Activated CD4-positive, alpha-beta T cell treated with anti-CD3 and anti-CD28 coated beads, Interleukin-2, amount 10 ng/mL, durations not matched to agents 24 days and 14 days (primary cell): Measurements from ENCODE around the gene DENND6B. TPM values are rescaled to one million over a fixed set of nuclear protein-coding genes. Genes with fewer than 3 reads are reported as not detected.
"Not testable (repeated sequence)": the region's sequence is repeated elsewhere in the genome, so short reads cannot be mapped to it uniquely, and the experiment has no call there.

Experiments used
- DNase-seq: peaks from one replicate; pipeline ENCODE4 v3.0.0; 2022
- H3K27ac Mint-ChIP-seq: one replicate; pipeline ENCODE4 v1.8.0; 2022; ENCODE audit warnings: mild to moderate bottlenecking, mixed read lengths
- H3K27me3 Mint-ChIP-seq: one replicate; pipeline ENCODE4 v1.8.0; 2022; ENCODE audit warnings: mixed read lengths
- H3K36me3 Mint-ChIP-seq: one replicate; pipeline ENCODE4 v1.8.0; 2022; ENCODE audit warnings: low read depth, mild to moderate bottlenecking, mixed read lengths
- H3K4me1 Mint-ChIP-seq: one replicate; pipeline ENCODE4 v1.8.0; 2021; ENCODE audit warnings: mixed read lengths
- H3K4me3 Mint-ChIP-seq: one replicate; pipeline ENCODE4 v1.8.0; 2022; ENCODE audit warnings: mild to moderate bottlenecking, moderate library complexity, mixed read lengths
- H3K9me3 Mint-ChIP-seq: one replicate; pipeline ENCODE4 v1.8.0; 2021; ENCODE audit warnings: mixed read lengths
- intact Hi-C: fragments of 100-400 bp; cut with micrococcal nuclease; formaldehyde crosslinking; loops from one replicate; pipeline ENCODE4 v1.15.1; 2023
- total RNA-seq: library from RNA; stranded (reverse); gene quantifications from 2 replicates; pipeline ENCODE4 v1.2.3, GENCODE V29; 2022

DENND6B gene
- total RNA-seq, 1 donor from 2014 or later, result 2.2 TPM

- Mint-ChIP-seq H3K36me3 (no peaks in the 10 kb centered on the region), H3K4me1 (peaks cover 6% of the 10 kb centered on the region), H3K27ac (no peak overlapping the region), H3K4me3 (no peak overlapping the region), H3K27me3 (peaks cover 4% of the 10 kb centered on the region), H3K9me3 (no peaks in the 10 kb centered on the region)
- intact Hi-C loops, result no loop called here
- no peak for DNase-seq
These were observed 49.1 kb downstream of the DENND6B start for GRCh38 chr22:50277761-50278160.

DNA sequence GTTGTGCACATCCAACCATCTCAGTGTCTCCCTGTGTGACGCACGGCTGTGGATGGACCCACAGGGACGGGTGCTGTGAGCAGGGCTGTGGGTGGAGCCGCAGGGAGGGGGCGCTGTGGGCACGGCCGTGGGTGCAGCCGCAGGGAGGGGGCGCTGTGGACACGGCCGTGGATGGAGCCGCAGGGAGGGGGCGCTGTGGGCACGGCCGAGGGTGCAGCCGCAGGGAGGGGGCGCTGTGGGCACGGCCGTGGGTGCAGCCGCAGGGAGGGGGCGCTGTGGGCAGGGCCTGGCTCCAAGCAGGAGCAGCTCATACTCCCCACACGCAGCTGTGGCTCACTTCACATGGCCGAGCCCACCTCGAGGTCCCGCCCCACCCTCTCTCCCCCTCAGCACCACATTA lies 50.7 kb downstream of the DENND6B start:
- H3K27me3 Mint-ChIP-seq, result peaks cover 6% of the 10 kb centered on the region
- no peak overlapping the region for H3K27ac Mint-ChIP-seq
- peaks cover 6% of the 10 kb centered on the region for H3K4me1 Mint-ChIP-seq
- H3K9me3 Mint-ChIP-seq, result no peaks in the 10 kb centered on the region
- H3K36me3 Mint-ChIP-seq, result no peaks in the 10 kb centered on the region
- intact Hi-C loops, result no loop called here
- peak; percentile 67 for DNase-seq
- no peak overlapping the region for H3K4me3 Mint-ChIP-seq

GRCh38 chr22:50275181-50276055 lies 51.4 kb downstream of the DENND6B start:
- H3K27me3 Mint-ChIP-seq, result peaks cover 6% of the 10 kb centered on the region
- no peaks in the 10 kb centered on the region for H3K9me3 Mint-ChIP-seq
- H3K36me3 Mint-ChIP-seq, result no peaks in the 10 kb centered on the region
- no peak for DNase-seq
- intact Hi-C loops, result no loop called here
- H3K4me3 Mint-ChIP-seq, result no peak overlapping the region
- H3K27ac Mint-ChIP-seq, result no peak overlapping the region
- peaks cover 8% of the 10 kb centered on the region for H3K4me1 Mint-ChIP-seq

- intact Hi-C loops, result loop anchor here (5.0 kb wide), 1 partner anchor 33 kb away; the partner anchor contains the start of gene PLXNB2
- Mint-ChIP-seq H3K4me3 (no peak overlapping the region), H3K36me3 (no peaks in the 10 kb centered on the region), H3K9me3 (no peaks in the 10 kb centered on the region), H3K4me1 (peaks cover 8% of the 10 kb centered on the region), H3K27me3 (peaks cover 6% of the 10 kb centered on the region), H3K27ac (no peak overlapping the region)
- no peak for DNase-seq
These were observed 52.0 kb downstream of the DENND6B start for GRCh38 chr22:50274771-50275170.

DNA sequence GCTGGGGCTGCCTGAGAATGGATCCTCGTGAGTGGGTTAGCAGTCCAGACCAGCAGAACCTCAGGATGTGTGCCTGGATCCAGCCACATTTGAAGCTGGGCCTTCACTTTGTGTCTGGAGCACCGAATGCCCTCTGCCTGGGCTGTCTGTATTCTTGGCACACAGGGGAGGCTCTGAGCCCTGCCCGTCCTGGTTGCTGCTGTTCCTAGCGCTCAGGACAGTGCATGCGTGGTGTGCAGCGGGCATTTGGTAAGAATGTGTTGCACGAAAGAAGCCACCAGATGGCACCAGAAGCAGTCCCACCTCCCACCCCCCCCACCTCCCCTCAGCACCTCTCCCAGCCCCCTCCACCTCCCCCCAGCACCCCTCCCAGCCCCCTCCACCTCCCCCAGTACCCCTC lies 52.5 kb downstream of the DENND6B start:
- intact Hi-C loops, result loop anchor here (5.0 kb wide), 1 partner anchor 33 kb away; the partner anchor contains the start of gene PLXNB2
- Mint-ChIP-seq H3K4me1 (peaks cover 9% of the 10 kb centered on the region), H3K27ac (no peak overlapping the region), H3K27me3 (peaks cover 6% of the 10 kb centered on the region), H3K36me3 (no peaks in the 10 kb centered on the region), H3K4me3 (no peak overlapping the region), H3K9me3 (no peaks in the 10 kb centered on the region)
- DNase-seq, result peak; percentile 84

- intact Hi-C loops, result loop anchor here (5.0 kb wide), 1 partner anchor 34 kb away; the partner anchor contains the start of gene PLXNB2
- H3K9me3 Mint-ChIP-seq, DNase-seq, H3K27ac Mint-ChIP-seq, H3K4me1 Mint-ChIP-seq, H3K36me3 Mint-ChIP-seq, H3K27me3 Mint-ChIP-seq: not testable (repeated sequence)
- H3K4me3 Mint-ChIP-seq, result peak overlapping the region; percentile 25
These were observed 53.0 kb downstream of the DENND6B start for GRCh38 chr22:50273781-50274180.

DNA sequence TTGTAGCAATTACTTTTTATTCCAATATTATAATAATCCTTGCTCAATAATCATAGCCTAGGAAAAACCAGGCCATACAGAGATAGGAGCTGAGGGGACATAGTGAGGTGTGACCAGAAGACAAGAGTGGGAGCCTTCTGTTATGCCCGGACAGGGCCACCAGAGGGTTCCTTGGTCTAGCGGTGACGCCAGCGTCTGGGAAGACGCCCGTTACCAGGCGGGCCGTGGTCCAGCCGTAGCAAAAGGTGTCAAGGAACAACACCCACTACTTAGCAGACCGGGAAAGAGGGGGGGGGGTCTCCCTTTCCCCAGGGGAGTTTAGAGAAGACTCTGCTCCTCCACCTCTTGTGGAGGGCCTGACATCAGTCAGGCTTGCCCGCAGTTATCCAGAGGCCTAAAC lies 53.5 kb downstream of the DENND6B start:
- not testable (repeated sequence) for H3K36me3 Mint-ChIP-seq, H3K4me3 Mint-ChIP-seq, H3K27me3 Mint-ChIP-seq, H3K27ac Mint-ChIP-seq, DNase-seq, H3K9me3 Mint-ChIP-seq
- H3K4me1 Mint-ChIP-seq, result peaks cover 11% of the 10 kb centered on the region
- intact Hi-C loops, result loop anchor here (5.0 kb wide), 1 partner anchor 34 kb away; the partner anchor contains the start of gene PLXNB2

- H3K9me3 Mint-ChIP-seq, result no peaks in the 10 kb centered on the region
- no peak overlapping the region for H3K27ac Mint-ChIP-seq
- H3K27me3 Mint-ChIP-seq, result peaks cover 6% of the 10 kb centered on the region
- peaks cover 13% of the 10 kb centered on the region for H3K4me1 Mint-ChIP-seq
- intact Hi-C loops, result loop anchor here (5.0 kb wide), 1 partner anchor 35 kb away; the partner anchor contains the start of gene PLXNB2
- H3K36me3 Mint-ChIP-seq, result no peaks in the 10 kb centered on the region
- H3K4me3 Mint-ChIP-seq, result peak overlapping the region; percentile 32
- DNase-seq, result no peak
These were observed 54.6 kb downstream of the DENND6B start for GRCh38 chr22:50272044-50272802.

GRCh38 chr22:50271519-50271970 lies 55.3 kb downstream of the DENND6B start:
- intact Hi-C loops, result loop anchor here (2.0 to 5.0 kb wide), 4 partner anchors 21 to 71 kb away; partner anchors contain the start of genes DENND6B, HDAC10, PLXNB2 and PPP6R2
- Mint-ChIP-seq H3K9me3 (no peaks in the 10 kb centered on the region), H3K4me1 (peaks cover 13% of the 10 kb centered on the region), H3K27me3 (peaks cover 6% of the 10 kb centered on the region), H3K27ac (no peak overlapping the region), H3K4me3 (no peak overlapping the region), H3K36me3 (no peaks in the 10 kb centered on the region)
- DNase-seq, result peak; percentile 90

DNA sequence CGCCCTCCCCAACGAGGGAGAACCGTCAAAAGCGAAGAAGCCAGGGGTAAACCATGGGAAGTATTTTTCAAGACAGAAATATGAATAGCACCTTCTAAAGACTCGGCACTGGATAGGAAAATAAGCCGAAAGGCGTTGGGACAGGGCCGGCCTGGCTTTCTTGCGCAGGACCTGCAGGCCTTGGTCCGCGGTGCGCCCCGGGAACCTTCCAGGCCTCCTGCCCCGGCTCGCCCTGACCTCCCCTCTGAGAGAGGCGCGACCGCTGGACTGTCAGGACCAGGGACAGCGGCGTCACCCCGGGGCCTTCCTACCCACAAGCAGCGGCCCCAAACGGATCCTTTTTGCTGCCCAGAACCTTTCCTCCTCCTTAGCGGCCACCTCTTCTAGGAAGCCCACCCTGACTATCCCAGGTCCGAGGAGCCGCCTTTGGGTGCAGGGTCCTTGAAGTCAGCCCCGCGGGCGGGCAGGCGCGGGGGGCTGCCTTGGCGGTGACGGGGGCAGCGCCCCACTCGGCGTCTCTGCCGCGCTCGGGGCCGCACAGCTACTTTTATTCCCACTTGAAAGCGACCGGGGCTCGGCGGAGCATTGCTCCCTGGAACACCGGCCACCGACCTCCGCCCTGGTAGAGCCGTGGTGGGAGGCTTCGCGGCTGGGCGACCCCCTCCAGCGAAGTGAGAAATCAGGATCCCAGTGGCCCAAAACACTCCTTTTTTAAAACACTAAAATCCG lies 56.0 kb downstream of the DENND6B start:
- H3K36me3 Mint-ChIP-seq, result no peaks in the 10 kb centered on the region
- H3K4me3 Mint-ChIP-seq, result peak overlapping the region; percentile 80
- peaks cover 13% of the 10 kb centered on the region for H3K4me1 Mint-ChIP-seq
- H3K27me3 Mint-ChIP-seq, result peaks cover 6% of the 10 kb centered on the region
- DNase-seq, result peak; percentile 93
- peak overlapping the region; percentile 34 for H3K27ac Mint-ChIP-seq
- intact Hi-C loops, result loop anchor here (2.0 to 5.0 kb wide), 4 partner anchors 20 to 72 kb away; partner anchors contain the start of genes DENND6B, HDAC10, PLXNB2 and PPP6R2
- H3K9me3 Mint-ChIP-seq, result no peaks in the 10 kb centered on the region

DNA sequence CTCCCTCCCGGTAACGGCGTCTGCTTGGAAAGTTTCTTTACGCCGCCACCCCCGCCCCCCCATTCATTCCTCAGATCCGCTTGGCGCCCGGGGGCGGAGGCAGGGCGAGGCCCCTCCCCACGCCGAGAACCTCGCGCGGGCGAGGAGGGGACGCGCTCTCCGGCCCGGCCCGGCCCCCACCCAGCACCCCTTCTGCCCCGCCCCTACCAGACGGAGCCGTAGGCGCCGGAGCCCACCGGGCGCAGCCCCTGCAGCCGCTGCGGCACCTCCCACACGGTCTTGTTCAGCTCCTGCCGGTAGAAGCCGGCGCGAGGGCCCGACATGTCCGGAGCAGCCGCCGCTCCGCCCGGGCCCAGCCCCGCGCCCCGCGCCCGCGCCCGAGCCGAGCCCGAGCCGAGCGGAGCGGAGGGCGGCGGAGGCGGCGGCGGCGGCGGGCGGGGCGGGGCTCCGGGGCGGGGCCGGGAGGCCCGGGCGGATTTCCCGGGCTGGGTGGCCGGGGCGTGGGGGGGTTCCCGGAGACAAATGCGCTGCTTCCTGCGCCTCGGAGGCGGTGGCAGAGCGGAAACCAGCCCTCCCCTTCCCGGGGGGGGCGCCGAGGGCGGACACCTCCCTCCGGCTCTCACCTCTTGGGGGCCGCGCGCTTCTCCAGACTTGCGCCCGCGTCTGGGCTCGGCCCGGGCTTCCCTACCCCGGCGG lies 56.7 kb downstream of the DENND6B start, which contains the start of gene MAPK11:
MAPK11 (minus strand) TSS at position 411 of the 696 bp plus-strand sequence; CDS start at position 323, 88 bp downstream.
- peak; percentile 94 for DNase-seq
- H3K27ac Mint-ChIP-seq, result peak within 1 kb of the TSS; percentile 70
- intact Hi-C loops, result loop anchor here (2.0 to 5.0 kb wide), 4 partner anchors 19 to 73 kb away; partner anchors contain the start of genes DENND6B, HDAC10, PLXNB2 and PPP6R2
- H3K9me3 Mint-ChIP-seq, result no peaks in the 10 kb centered on the region
- H3K4me1 Mint-ChIP-seq, result peaks cover 13% of the 10 kb centered on the region
- H3K4me3 Mint-ChIP-seq, result peak within 1 kb of the TSS; percentile 80
- peaks cover 2% of the 10 kb centered on the region for H3K36me3 Mint-ChIP-seq
- H3K27me3 Mint-ChIP-seq, result peaks cover 6% of the 10 kb centered on the region

DNA sequence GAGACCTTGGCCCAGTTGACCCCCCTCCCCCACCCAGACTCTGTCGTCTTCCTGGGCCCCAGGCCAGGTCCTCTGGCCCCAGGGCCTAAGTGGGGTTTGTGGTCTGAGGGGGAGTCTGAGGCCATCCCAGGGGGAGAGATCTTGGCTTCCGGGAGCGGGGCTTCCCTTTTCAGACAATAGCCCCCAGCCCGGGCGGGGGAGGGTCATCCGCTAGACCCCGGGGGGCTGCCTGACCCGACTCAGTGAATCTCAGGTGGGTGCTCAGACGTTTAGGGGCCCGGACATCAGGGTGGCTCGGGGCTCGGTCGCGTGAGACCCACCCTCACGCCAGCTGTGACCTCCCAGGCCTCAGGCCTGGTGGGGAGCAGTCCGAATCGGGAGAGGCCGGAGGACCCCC lies 57.2 kb downstream of the DENND6B start:
- intact Hi-C loops, result no loop called here
- peaks cover 3% of the 10 kb centered on the region for H3K36me3 Mint-ChIP-seq
- H3K27ac Mint-ChIP-seq, result peak overlapping the region; percentile 70
- H3K9me3 Mint-ChIP-seq, result no peaks in the 10 kb centered on the region
- H3K4me3 Mint-ChIP-seq, result peak overlapping the region; percentile 77
- peaks cover 13% of the 10 kb centered on the region for H3K4me1 Mint-ChIP-seq
- no peak for DNase-seq
- peaks cover 6% of the 10 kb centered on the region for H3K27me3 Mint-ChIP-seq
